Gastrocnemius medialis (tissue), 4 donors: ENCODE data around the gene SLC6A19. TPM values are rescaled to one million over a fixed set of nuclear protein-coding genes. Genes with fewer than 3 reads are reported as not detected.
"Not testable (repeated sequence)": the region's sequence is repeated elsewhere in the genome, so short reads cannot be mapped to it uniquely, and the experiment has no call there.

ENCODE experiments used
- ATAC-seq, 2 donors: fragments of 150-250 bp; one replicate each; pipeline ENCODE4 v1.9.1; 2016
- DNase-seq, 2 donors: peaks; one replicate each; pipeline ENCODE4 v3.0.0-alpha.2; 2019
- H3K27ac ChIP-seq, 4 donors: fragments of 200-600 bp; sonication (generic); 1 replicate in 1 of 4; 2 replicates in 3 of 4; pipeline ENCODE4 v1.5.1; 2016 to 2018; ENCODE audit warnings: mild to moderate bottlenecking in 2 of 4, moderate library complexity in 1 of 4
- H3K27me3 ChIP-seq, 3 donors: fragments of 200-600 bp; sonication (generic) in 2 of 3; 1 replicate in 1 of 3; 2 replicates in 2 of 3; pipeline versions ENCODE4 v1.5.1 to v1.6.0; 2016 to 2019; ENCODE audit warnings: mild to moderate bottlenecking in 1 of 3, moderate library complexity in 1 of 3
- H3K36me3 ChIP-seq, 2 donors: fragments of 200-600 bp; sonication (generic) in 1 of 2; one replicate each; pipeline ENCODE4 v1.5.1; 2017 to 2018
- H3K4me1 ChIP-seq, 2 donors: fragments of 200-600 bp; sonication (generic) in 1 of 2; one replicate each; pipeline ENCODE4 v1.5.1; 2016 to 2017; ENCODE audit warnings: mild to moderate bottlenecking in 2 of 2
- H3K4me3 ChIP-seq, 4 donors: fragments of 200-600 bp; sonication (generic) in 3 of 4; 1 replicate in 1 of 4; 2 replicates in 3 of 4; pipeline ENCODE4 v1.5.1; 2016 to 2019; ENCODE audit warnings: mild to moderate bottlenecking in 2 of 4
- H3K9me3 ChIP-seq, 3 donors: fragments of 200-600 bp; sonication (generic) in 2 of 3; 1 replicate in 1 of 3; 2 replicates in 2 of 3; pipeline ENCODE4 v1.5.1; 2016 to 2019
- POLR2A ChIP-seq, 2 donors: fragments of 450-650 bp; IDR thresholded peaks; one replicate each; pipeline ENCODE4 v1.6.1; 2017; ENCODE audit warnings: antibody characterized with exemption in 2 of 2, mild to moderate bottlenecking in 2 of 2, moderate library complexity in 2 of 2
- in situ Hi-C, 4 donors: fragments of 200-750 bp; cut with MboI; loops; one replicate each; pipeline versions ENCODE4 v1.15.0 to v1.8.0; 2017; ENCODE audit warnings: low sequenced_read_pairs in 4 of 4
- intact Hi-C: fragments of 100-400 bp; cut with DNase I; formaldehyde crosslinking; loops from one replicate; pipeline ENCODE4 v1.15.1; 2023; ENCODE audit warnings: low total_unique reads
- total RNA-seq, 4 donors: library from RNA; depleted of rRNA; stranded (reverse); fragments of >200 nt; gene quantifications; one replicate each; pipeline versions ENCODE4 v1.1.0 to v1.2.3, GENCODE V29; 2016
- TF ChIP-seq, protein P1 (sequence below), 5 experiments: fragments of 450-650 bp in 3 of 5; fragments of 200-600 bp in 2 of 5; sonication (generic) in 2 of 5; IDR thresholded peaks in 4 of 5; conservative IDR thresholded peaks in 1 of 5; 1 replicate in 4 of 5; 2 replicates in 1 of 5; pipeline ENCODE4 v1.5.1; 2016 to 2019; ENCODE audit warnings: antibody characterized with exemption in 5 of 5, mild to moderate bottlenecking in 3 of 5, moderate library complexity in 3 of 5

The SLC6A19 gene
- total RNA-seq, 4 donors from 2014 or later, result 0.05 TPM; not detected in 3

DNA sequence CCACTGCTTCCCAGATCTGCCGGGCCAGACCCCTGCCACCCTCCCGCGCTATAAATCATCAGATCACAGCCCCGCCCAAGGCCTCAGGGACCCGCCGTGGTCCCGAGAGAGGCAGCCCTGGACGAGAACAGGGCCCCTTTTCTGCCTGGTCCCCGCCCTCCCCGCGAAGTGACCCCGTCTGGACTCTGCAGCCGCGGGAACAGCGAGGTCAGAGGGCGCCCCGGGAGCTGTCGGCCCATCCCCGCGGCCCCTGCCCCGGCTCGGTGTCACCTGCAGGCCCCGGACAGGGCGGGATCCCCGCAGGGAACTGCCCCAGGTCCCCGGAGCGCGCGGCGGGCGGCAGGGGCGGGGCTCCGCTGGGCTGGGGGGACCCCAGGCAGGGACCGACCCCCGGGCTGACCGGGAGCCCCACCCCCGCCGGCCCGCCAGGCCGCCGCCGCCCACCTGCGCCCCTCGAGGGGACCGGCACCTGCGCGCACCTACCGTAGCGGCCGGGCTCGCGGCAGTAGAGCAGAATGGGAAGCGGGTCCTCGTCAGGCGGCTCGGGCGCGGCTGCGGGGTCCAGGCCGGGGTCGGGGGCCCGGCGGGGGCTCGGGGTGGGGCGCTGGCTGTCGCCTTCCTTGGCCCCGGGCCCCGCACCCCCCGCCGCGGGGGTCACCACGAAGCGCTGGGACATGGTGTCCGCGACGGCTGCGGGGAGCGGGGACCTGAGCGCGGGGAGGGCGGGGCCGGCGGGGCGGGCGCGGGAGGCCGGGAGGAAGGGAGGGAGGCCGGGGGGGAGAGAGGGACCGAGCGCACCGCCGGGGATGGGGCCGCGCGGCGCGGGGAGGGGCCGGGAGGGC lies 46.0 kb upstream of the SLC6A19 start:
- in situ Hi-C loops (loop anchor here (25.0 kb wide), 2 partner anchors 218 to 482 kb away; no protein-coding TSS in a partner anchor), intact Hi-C loops (no loop called here)
- Histone ChIP-seq H3K4me3 (no peak overlapping the region), H3K36me3 (no peaks in the 10 kb centered on the region), H3K27me3 (peaks cover 28 to 48% (median 32%) of the 10 kb centered on the region in 3 donors), H3K27ac (no peak overlapping the region), H3K9me3 (no peaks in the 10 kb centered on the region), H3K4me1 (no peaks in the 10 kb centered on the region)
- no peak for TF ChIP-seq POLR2A (IDR thresholded peaks at IDR 0.05)
- TF ChIP-seq, protein P1, sequence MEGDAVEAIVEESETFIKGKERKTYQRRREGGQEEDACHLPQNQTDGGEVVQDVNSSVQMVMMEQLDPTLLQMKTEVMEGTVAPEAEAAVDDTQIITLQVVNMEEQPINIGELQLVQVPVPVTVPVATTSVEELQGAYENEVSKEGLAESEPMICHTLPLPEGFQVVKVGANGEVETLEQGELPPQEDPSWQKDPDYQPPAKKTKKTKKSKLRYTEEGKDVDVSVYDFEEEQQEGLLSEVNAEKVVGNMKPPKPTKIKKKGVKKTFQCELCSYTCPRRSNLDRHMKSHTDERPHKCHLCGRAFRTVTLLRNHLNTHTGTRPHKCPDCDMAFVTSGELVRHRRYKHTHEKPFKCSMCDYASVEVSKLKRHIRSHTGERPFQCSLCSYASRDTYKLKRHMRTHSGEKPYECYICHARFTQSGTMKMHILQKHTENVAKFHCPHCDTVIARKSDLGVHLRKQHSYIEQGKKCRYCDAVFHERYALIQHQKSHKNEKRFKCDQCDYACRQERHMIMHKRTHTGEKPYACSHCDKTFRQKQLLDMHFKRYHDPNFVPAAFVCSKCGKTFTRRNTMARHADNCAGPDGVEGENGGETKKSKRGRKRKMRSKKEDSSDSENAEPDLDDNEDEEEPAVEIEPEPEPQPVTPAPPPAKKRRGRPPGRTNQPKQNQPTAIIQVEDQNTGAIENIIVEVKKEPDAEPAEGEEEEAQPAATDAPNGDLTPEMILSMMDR (IDR thresholded peaks at IDR 0.05 in 4 of 5, conservative IDR thresholded peaks at IDR 0.05 in 1 of 5), result no peak
- DNase-seq (no peak), ATAC-seq (no peak)

DNA sequence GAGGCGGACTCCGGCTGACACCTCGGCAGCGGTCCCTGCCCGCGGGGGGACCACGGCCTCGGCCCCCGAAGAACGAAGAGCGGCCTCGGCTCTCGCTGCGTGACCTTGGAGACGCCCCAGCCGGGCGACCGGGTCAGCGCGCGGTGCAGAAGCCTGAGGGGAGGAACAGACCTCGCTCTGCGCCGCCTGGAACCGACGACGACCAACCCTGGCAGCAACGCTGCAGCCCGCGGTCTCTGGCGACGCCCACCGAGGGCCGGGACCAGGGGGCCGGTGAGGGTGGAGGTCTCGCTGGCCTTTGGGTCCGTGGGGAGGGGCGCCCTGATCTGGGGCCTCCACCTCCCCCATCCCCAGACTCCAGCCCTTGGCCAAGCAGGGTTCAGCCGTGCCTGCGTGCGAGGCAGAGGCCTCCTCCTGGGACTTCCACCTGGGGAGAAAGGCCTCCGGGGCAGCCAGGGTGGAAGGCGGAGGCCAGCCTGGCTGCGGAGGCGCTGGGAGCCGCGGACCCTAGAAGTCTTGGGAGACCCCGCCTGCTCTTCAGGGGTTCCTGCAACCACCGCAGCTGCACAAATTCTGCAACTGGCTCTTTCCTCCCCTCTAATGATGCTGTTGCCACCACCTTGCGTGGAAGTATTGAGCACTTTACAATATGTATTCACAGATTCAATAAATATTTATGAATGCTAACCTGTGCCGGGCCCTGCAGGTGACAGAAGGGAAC lies 45.2 kb upstream of the SLC6A19 start:
- no peak overlapping the region for H3K4me3 ChIP-seq
- no peaks in the 10 kb centered on the region for H3K36me3 ChIP-seq
- no peaks in the 10 kb centered on the region for H3K4me1 ChIP-seq
- DNase-seq, result no peak
- intact Hi-C loops, result no loop called here
- H3K27ac ChIP-seq, result no peak overlapping the region
- in situ Hi-C loops, result loop anchor here (25.0 kb wide), 2 partner anchors 219 to 481 kb away; no protein-coding TSS in a partner anchor
- H3K27me3 ChIP-seq, result peaks cover 28 to 42% (median 32%) of the 10 kb centered on the region in 3 donors
- H3K9me3 ChIP-seq, result no peaks in the 10 kb centered on the region
- TF ChIP-seq, protein P1 (IDR thresholded peaks at IDR 0.05 in 4 of 5, conservative IDR thresholded peaks at IDR 0.05 in 1 of 5), result no peak
- TF ChIP-seq POLR2A (IDR thresholded peaks at IDR 0.05), result no peak
- ATAC-seq, result no peak

DNA sequence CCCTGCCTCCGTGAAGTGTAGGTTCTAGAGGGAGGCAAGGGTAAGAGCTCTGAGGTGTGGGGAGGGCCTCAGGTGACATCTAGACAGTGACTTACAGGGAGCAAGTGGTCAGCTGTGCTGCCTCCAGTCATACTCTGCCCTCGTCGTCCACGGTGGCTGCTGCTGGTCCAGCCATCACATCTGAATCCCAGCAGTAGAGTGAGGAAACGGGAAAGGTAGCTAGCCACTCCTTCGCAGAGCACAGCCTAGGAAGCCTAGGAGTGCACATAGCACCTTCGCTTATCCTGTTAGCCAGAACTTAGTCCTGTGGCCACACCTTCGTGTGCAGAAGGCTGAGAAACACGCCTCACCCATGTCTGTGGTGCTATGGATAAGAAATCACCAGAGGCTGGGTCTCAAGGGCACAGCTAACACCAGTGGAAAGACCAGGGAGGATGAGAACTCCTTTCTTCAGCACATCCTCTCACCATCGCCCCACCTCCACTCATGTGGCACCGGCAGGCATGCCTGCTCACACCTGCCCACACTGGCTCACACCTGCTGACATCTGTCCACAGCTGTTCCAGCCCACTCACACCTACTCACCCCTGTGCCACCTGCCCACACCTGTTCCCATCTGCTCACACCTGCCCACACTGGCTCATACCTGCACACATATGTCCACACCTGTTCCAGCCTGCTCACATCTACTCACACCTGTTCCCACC lies 44.5 kb upstream of the SLC6A19 start:
- Histone ChIP-seq H3K27me3 (peaks cover 28 to 35% (median 29%) of the 10 kb centered on the region in 3 donors), H3K4me1 (no peaks in the 10 kb centered on the region), H3K36me3 (no peaks in the 10 kb centered on the region), H3K27ac (no peak overlapping the region), H3K4me3 (no peak overlapping the region), H3K9me3 (no peaks in the 10 kb centered on the region)
- in situ Hi-C loops, result loop anchor here (25.0 kb wide), 2 partner anchors 220 to 480 kb away; no protein-coding TSS in a partner anchor
- intact Hi-C loops, result no loop called here
- TF ChIP-seq, protein P1 (IDR thresholded peaks at IDR 0.05 in 4 of 5, conservative IDR thresholded peaks at IDR 0.05 in 1 of 5), result no peak
- TF ChIP-seq POLR2A (IDR thresholded peaks at IDR 0.05), result no peak
- DNase-seq (no peak), ATAC-seq (no peak)

DNA sequence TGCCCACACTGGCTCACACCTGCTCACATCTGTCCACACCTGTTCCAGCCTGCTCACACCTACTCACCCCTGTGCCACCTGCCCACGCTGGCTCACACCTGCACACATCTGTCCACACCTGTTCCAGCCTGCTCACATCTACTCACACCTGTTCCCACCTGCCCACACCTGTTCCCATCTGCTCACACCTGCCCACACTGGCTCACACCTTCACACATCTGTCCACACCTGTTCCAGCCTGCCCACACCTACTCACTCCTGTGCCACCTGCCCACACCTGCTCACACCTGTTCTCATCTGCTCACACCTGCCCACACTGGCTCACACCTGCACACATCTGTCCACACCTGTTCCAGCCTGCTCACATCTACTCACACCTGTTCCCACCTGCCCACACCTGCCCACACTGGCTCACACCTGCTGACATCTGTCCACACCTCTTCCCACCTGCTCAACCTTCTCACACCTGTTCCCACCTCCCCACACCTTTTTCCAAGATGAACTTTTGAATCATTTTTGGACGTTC lies 43.9 kb upstream of the SLC6A19 start:
- in situ Hi-C loops, result loop anchor here (25.0 kb wide), 2 partner anchors 220 to 480 kb away; no protein-coding TSS in a partner anchor
- H3K4me3 ChIP-seq, H3K36me3 ChIP-seq, H3K27ac ChIP-seq, DNase-seq, intact Hi-C loops, ATAC-seq, H3K9me3 ChIP-seq, H3K4me1 ChIP-seq: not testable (repeated sequence)
- peaks cover 26 to 34% (median 28%) of the 10 kb centered on the region in 3 donors for H3K27me3 ChIP-seq
